Measurements from ENCODE around the gene CBX5.

Gene CBX5

DNA sequence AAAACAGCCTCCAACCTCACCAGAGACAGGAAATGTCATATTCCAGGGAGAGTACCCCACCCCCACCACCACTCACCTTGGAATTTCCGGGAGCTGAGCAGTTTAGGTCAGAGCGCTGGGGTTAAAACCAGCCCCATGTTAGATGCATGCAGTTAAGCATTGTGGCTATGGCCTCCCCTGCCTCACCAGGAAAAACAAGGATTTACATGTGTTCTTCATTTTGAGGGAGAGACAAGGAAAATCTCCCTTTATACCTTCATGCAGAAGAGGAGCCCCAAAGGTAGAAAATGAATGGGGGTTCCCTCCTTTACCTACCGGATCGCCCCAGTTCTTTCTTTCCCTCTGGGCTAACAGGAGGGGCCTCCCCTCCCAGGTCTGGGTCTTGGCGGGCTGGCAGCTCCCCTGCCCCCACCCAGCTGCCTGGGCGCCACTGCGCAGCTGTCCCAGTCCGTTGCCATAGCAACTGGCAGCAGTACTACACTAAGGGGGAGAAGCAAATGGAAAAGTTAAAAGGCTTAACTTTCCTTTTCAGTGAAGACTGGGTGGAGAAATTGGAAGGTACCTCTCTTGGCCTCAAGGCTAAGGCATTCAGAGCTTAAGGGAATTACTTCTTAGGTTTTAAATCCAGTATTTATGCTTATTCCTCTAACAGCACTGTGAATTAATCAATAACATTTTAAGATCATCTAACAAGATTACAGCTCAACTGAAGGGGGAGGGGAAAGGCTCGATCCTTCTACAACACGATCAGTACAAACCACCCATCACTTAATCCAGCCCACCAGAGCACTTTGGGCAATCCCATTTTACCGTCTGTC lies 20.5 kb downstream of the CBX5 start:
- Histone ChIP-seq H3K36me3 (ENCODE audit: control insufficient read depth, insufficient read depth, low read length) (peaks cover 31% of the 10 kb centered on the region), H3K9ac (ENCODE audit: low read depth, low read length) (peak overlapping the region; percentile 83), H3K4me3 (ENCODE audit: low read depth, low read length) (peak overlapping the region; percentile 57), H3K4me1 (ENCODE audit: control insufficient read depth, insufficient read depth, low read length) (peaks cover 48% of the 10 kb centered on the region), H3K27ac (ENCODE audit: low read depth, low read length) (peak overlapping the region; percentile 98), H3K9me3 (ENCODE audit: control insufficient read depth, insufficient read depth, low read length) (no peaks in the 10 kb centered on the region), H3K27me3 (ENCODE audit: control insufficient read depth, insufficient read depth, low read length) (no peaks in the 10 kb centered on the region)

DNA sequence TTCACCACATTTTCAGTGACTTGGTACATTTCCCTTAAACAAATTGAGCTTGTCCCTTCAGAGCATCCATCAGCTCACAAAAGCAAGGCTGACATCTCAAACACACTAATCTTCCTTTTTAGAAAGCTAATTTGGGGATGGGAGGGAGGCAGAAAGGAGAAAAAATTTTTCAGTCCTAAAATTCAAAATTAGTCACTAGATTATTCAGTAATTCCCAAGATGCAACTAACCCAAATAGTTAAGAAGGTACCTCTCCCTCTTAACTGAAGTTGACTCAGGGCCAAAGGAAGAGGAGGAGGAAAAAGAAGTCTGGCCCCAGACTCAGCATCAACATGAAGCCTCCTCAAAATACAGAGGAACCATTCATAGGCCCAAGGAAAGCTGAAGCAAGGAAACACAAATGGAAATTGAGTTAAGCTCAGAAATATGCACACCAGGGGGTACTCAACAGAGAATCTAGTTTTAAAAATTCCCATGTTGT lies 21.7 kb downstream of the CBX5 start:
- H3K4me1 ChIP-seq (ENCODE audit: control insufficient read depth, insufficient read depth, low read length) = peaks cover 48% of the 10 kb centered on the region
- peak overlapping the region; percentile 98 for H3K27ac ChIP-seq (ENCODE audit: low read depth, low read length)
- H3K9me3 ChIP-seq (ENCODE audit: control insufficient read depth, insufficient read depth, low read length) = no peaks in the 10 kb centered on the region
- no peaks in the 10 kb centered on the region for H3K27me3 ChIP-seq (ENCODE audit: control insufficient read depth, insufficient read depth, low read length)
- peaks cover 42% of the 10 kb centered on the region for H3K36me3 ChIP-seq (ENCODE audit: control insufficient read depth, insufficient read depth, low read length)
- peak overlapping the region; percentile 25; the same call in 1 of the 2 replicates for H3K9ac ChIP-seq (ENCODE audit: low read depth, low read length)
- H3K4me3 ChIP-seq (ENCODE audit: low read depth, low read length) = peak overlapping the region; percentile 57

DNA sequence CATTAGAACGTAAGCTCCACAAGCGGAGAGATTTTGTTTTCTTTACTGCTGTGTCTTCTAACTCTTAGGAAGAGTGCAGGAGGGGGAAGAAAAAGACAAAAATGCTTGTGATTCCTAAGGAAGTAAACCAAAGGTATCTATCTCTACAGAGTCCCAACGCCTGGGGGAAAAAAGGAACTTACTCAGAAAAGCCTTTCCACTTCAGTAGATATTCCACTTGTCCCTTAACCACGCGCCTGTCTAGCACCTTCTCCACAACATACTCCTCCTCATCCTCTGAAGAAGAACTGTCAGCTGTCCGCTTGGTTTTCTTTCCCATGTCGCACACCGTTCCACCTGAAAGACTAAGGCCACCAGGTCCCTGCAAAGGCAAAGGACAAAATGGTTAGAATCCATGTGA lies 22.6 kb downstream of the CBX5 start:
- Histone ChIP-seq H3K27me3 (ENCODE audit: control insufficient read depth, insufficient read depth, low read length) (no peaks in the 10 kb centered on the region), H3K36me3 (ENCODE audit: control insufficient read depth, insufficient read depth, low read length) (peaks cover 44% of the 10 kb centered on the region), H3K9ac (ENCODE audit: low read depth, low read length) (0 out of 2 replicates have a peak overlapping the region, but pooled peaks have one; percentile 25), H3K4me3 (ENCODE audit: low read depth, low read length) (no peak overlapping the region), H3K4me1 (ENCODE audit: control insufficient read depth, insufficient read depth, low read length) (peaks cover 42% of the 10 kb centered on the region), H3K9me3 (ENCODE audit: control insufficient read depth, insufficient read depth, low read length) (no peaks in the 10 kb centered on the region), H3K27ac (ENCODE audit: low read depth, low read length) (peak overlapping the region; percentile 98)

DNA sequence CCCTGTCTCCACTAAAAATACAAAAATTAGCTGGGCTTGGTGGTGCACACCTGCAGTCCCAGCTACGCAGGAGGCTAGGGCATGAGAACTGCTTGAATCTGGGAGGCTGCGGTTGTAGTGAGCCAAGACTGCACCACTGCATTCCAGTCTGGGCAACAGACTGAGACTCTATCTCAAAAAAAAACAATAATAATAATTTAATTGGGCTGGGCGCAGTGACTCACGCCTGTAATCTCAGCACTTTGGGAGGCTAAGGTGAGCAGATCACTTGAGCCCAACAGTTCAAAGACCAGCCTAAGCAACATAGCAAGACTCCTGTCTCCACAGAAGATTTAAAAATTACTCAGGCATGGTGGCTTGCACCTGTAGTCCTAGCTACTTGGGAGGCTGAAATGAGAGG lies 26.7 kb downstream of the CBX5 start:
- H3K4me3 ChIP-seq (ENCODE audit: low read depth, low read length) = no peak overlapping the region
- H3K36me3 ChIP-seq (ENCODE audit: control insufficient read depth, insufficient read depth, low read length) = peaks cover 78% of the 10 kb centered on the region
- no peak overlapping the region for H3K9ac ChIP-seq (ENCODE audit: low read depth, low read length)
- H3K27me3 ChIP-seq (ENCODE audit: control insufficient read depth, insufficient read depth, low read length) = no peaks in the 10 kb centered on the region
- no peaks in the 10 kb centered on the region for H3K9me3 ChIP-seq (ENCODE audit: control insufficient read depth, insufficient read depth, low read length)
- no peak overlapping the region for H3K27ac ChIP-seq (ENCODE audit: low read depth, low read length)
- peaks cover 12% of the 10 kb centered on the region for H3K4me1 ChIP-seq (ENCODE audit: control insufficient read depth, insufficient read depth, low read length)

DNA sequence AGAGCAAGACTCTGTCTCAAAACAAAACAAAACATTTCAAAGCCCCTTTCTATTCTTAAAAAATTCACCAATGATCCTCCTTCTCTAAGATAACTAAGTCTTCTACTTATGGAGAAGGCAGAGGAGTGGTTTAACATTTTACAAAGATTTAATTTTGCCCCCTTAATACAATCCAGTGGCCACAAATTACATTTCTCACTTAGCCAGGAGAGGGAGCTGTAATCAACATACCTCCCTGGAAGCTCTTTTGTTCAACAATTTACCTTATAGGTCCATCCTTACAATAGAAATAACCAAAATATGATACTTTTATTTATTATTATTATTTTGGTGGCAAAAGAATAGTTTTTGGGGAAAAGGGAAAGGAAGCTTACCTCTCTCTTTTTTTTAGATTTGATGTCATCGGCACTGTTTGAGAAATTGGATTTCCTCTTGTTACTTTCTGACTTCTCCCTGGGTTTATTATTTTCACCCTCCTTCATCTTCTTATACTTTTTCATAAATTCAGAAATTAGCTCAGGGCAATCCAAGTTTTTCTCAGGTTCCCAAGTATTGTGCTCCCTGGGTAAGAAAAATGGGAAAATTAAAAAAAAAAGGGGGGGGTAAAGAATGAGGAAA lies 28.1 kb downstream of the CBX5 start:
- Histone ChIP-seq H3K4me3 (ENCODE audit: low read depth, low read length) (no peak overlapping the region), H3K9me3 (ENCODE audit: control insufficient read depth, insufficient read depth, low read length) (no peaks in the 10 kb centered on the region), H3K27me3 (ENCODE audit: control insufficient read depth, insufficient read depth, low read length) (no peaks in the 10 kb centered on the region), H3K4me1 (ENCODE audit: control insufficient read depth, insufficient read depth, low read length) (no peaks in the 10 kb centered on the region), H3K36me3 (ENCODE audit: control insufficient read depth, insufficient read depth, low read length) (peaks cover 80% of the 10 kb centered on the region), H3K27ac (ENCODE audit: low read depth, low read length) (no peak overlapping the region), H3K9ac (ENCODE audit: low read depth, low read length) (no peak overlapping the region)

- peaks cover 79% of the 10 kb centered on the region for H3K36me3 ChIP-seq (ENCODE audit: control insufficient read depth, insufficient read depth, low read length)
Measured at GRCh38 chr12:54249489-54249888, 30.4 kb downstream of the CBX5 start.

DNA sequence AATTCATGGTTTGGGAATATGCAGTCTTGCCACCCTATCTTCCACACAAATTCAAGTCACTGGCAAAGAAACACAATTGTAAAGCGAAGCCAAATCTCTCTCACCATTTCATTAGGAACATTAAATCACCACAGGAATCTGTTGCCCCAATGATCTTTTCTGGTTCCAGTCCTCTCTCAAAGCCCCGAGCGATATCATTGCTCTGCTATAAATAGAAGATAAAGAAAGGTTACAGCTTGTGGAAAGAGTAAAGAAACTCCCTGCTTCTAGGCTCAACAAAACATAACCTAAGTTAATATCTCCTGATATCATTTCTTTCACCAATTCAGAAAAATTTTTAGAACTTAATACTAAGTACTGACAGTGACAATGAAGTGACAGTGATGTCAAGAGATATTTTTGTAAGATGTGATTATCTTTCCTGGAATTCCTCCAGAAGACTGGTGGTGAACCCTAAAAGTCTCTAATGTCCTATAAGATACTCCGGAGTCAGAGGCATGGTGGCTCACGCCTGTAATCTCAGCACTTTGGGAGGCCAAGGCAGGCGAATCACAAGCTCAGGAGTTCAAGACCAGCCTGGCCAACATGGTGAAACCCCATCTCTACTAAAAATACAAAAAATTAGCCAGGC lies 33.8 kb downstream of the CBX5 start:
- Histone ChIP-seq H3K36me3 (ENCODE audit: control insufficient read depth, insufficient read depth, low read length) (peaks cover 80% of the 10 kb centered on the region), H3K27ac (ENCODE audit: low read depth, low read length) (no peak overlapping the region), H3K4me1 (ENCODE audit: control insufficient read depth, insufficient read depth, low read length) (no peaks in the 10 kb centered on the region), H3K4me3 (ENCODE audit: low read depth, low read length) (no peak overlapping the region), H3K27me3 (ENCODE audit: control insufficient read depth, insufficient read depth, low read length) (no peaks in the 10 kb centered on the region), H3K9me3 (ENCODE audit: control insufficient read depth, insufficient read depth, low read length) (no peaks in the 10 kb centered on the region), H3K9ac (ENCODE audit: low read depth, low read length) (no peak overlapping the region)

More at GRCh38 chr12:54249489-54249888, 30.4 kb downstream of the CBX5 start:
- Histone ChIP-seq H3K4me3 (ENCODE audit: low read depth, low read length) (no peak overlapping the region), H3K9me3 (ENCODE audit: control insufficient read depth, insufficient read depth, low read length) (no peaks in the 10 kb centered on the region), H3K27me3 (ENCODE audit: control insufficient read depth, insufficient read depth, low read length) (no peaks in the 10 kb centered on the region), H3K4me1 (ENCODE audit: control insufficient read depth, insufficient read depth, low read length) (no peaks in the 10 kb centered on the region), H3K9ac (ENCODE audit: low read depth, low read length) (no peak overlapping the region), H3K27ac (ENCODE audit: low read depth, low read length) (no peak overlapping the region)

- Histone ChIP-seq H3K36me3 (ENCODE audit: control insufficient read depth, insufficient read depth, low read length) (peaks cover 79% of the 10 kb centered on the region), H3K4me3 (ENCODE audit: low read depth, low read length) (no peak overlapping the region), H3K27me3 (ENCODE audit: control insufficient read depth, insufficient read depth, low read length) (no peaks in the 10 kb centered on the region), H3K9ac (ENCODE audit: low read depth, low read length) (no peak overlapping the region), H3K27ac (ENCODE audit: low read depth, low read length) (no peak overlapping the region), H3K4me1 (ENCODE audit: control insufficient read depth, insufficient read depth, low read length) (no peaks in the 10 kb centered on the region), H3K9me3 (ENCODE audit: control insufficient read depth, insufficient read depth, low read length) (no peaks in the 10 kb centered on the region)
Measured at GRCh38 chr12:54240971-54241588, 38.8 kb downstream of the CBX5 start.

- Histone ChIP-seq H3K27me3 (ENCODE audit: control insufficient read depth, insufficient read depth, low read length) (no peaks in the 10 kb centered on the region), H3K36me3 (ENCODE audit: control insufficient read depth, insufficient read depth, low read length) (peaks cover 76% of the 10 kb centered on the region), H3K4me3 (ENCODE audit: low read depth, low read length) (no peak overlapping the region), H3K27ac (ENCODE audit: low read depth, low read length) (no peak overlapping the region), H3K4me1 (ENCODE audit: control insufficient read depth, insufficient read depth, low read length) (no peaks in the 10 kb centered on the region), H3K9me3 (ENCODE audit: control insufficient read depth, insufficient read depth, low read length) (no peaks in the 10 kb centered on the region), H3K9ac (ENCODE audit: low read depth, low read length) (no peak overlapping the region)
Measured at GRCh38 chr12:54240129-54240528, 39.8 kb downstream of the CBX5 start.

- H3K27me3 ChIP-seq (ENCODE audit: control insufficient read depth, insufficient read depth, low read length) = no peaks in the 10 kb centered on the region
- H3K4me3 ChIP-seq (ENCODE audit: low read depth, low read length) = no peak overlapping the region
- H3K36me3 ChIP-seq (ENCODE audit: control insufficient read depth, insufficient read depth, low read length) = peaks cover 71% of the 10 kb centered on the region
- no peaks in the 10 kb centered on the region for H3K9me3 ChIP-seq (ENCODE audit: control insufficient read depth, insufficient read depth, low read length)
- no peak overlapping the region for H3K9ac ChIP-seq (ENCODE audit: low read depth, low read length)
- H3K4me1 ChIP-seq (ENCODE audit: control insufficient read depth, insufficient read depth, low read length) = no peaks in the 10 kb centered on the region
- H3K27ac ChIP-seq (ENCODE audit: low read depth, low read length) = no peak overlapping the region
Measured at GRCh38 chr12:54239620-54240019, 40.3 kb downstream of the CBX5 start.

All from HUES48 (cell line).